GM23248 (cell line): ENCODE data around the gene ITGB1BP2. TPM values are rescaled to one million over a fixed set of nuclear protein-coding genes. Genes with fewer than 3 reads are reported as not detected.
A peak's percentile ranks its signal among the peaks of the same experiment; 100 is the strongest.
"Not testable (repeated sequence)": the region's sequence is repeated elsewhere in the genome, so short reads cannot be mapped to it uniquely, and the experiment has no call there.

Experiments
- DNase-seq: peaks from one replicate; pipeline ENCODE4 v3.0.0-alpha.2; 2015
- H2AFZ ChIP-seq: fragments of 200-600 bp; sonication (generic); 2 replicates; pipeline ENCODE4 v1.6.1; 2016; ENCODE audit warnings: antibody characterized with exemption
- H3F3A ChIP-seq: fragments of 200-600 bp; sonication (generic); 2 replicates; pipeline ENCODE4 v1.6.1; 2016; ENCODE audit warnings: mild to moderate bottlenecking, antibody characterized with exemption, mixed run types; ENCODE audit not compliant: insufficient read depth
- H3K27ac ChIP-seq: fragments of 200-600 bp; sonication (generic); 2 replicates; pipeline ENCODE4 v1.5.1; 2016; ENCODE audit warnings: mild to moderate bottlenecking
- H3K27me3 ChIP-seq: fragments of 200-600 bp; sonication (generic); replicated peaks from 2 replicates; pipeline ENCODE4 v1.6.1; 2016; ENCODE audit warnings: mild to moderate bottlenecking; ENCODE audit not compliant: insufficient read depth
- H3K36me3 ChIP-seq: fragments of 200-600 bp; sonication (generic); 2 replicates; pipeline ENCODE4 v1.6.1; 2016; ENCODE audit warnings: low read depth, mild to moderate bottlenecking
- H3K4me1 ChIP-seq: fragments of 200-600 bp; sonication (generic); 2 replicates; pipeline ENCODE4 v1.6.1; 2016; ENCODE audit warnings: mild to moderate bottlenecking; ENCODE audit not compliant: insufficient read depth
- H3K4me2 ChIP-seq: fragments of 200-600 bp; sonication (generic); one replicate; pipeline ENCODE4 v1.6.1; 2016; ENCODE audit warnings: mild to moderate bottlenecking; ENCODE audit not compliant: unreplicated experiment
- H3K4me3 ChIP-seq: fragments of 200-600 bp; sonication (generic); 2 replicates; pipeline ENCODE4 v1.5.1; 2016; ENCODE audit warnings: mild to moderate bottlenecking
- H3K79me2 ChIP-seq: fragments of 200-600 bp; sonication (generic); 2 replicates; pipeline ENCODE4 v1.6.1; 2016; ENCODE audit warnings: mild to moderate bottlenecking; ENCODE audit not compliant: insufficient read depth
- H3K9ac ChIP-seq: fragments of 200-600 bp; sonication (generic); 2 replicates; pipeline ENCODE4 v1.6.1; 2016; ENCODE audit warnings: mild to moderate bottlenecking
- H3K9me2 ChIP-seq: fragments of 200-600 bp; sonication (generic); 2 replicates; pipeline ENCODE4 v1.6.1; 2016; ENCODE audit warnings: mixed run types, mild to moderate bottlenecking, moderate library complexity; ENCODE audit not compliant: insufficient read depth
- H3K9me3 ChIP-seq: fragments of 200-600 bp; sonication (generic); one replicate; pipeline ENCODE4 v1.6.1; 2017; ENCODE audit warnings: low read depth
- H4K20me1 ChIP-seq: fragments of 200-600 bp; sonication (generic); 2 replicates; pipeline ENCODE4 v1.6.0; 2016; ENCODE audit not compliant: insufficient read depth
- EZH2 ChIP-seq: fragments of 200-600 bp; sonication (generic); IDR thresholded peaks from 2 replicates; pipeline ENCODE4 v1.6.1; 2018; ENCODE audit warnings: antibody characterized with exemption, mild to moderate bottlenecking; ENCODE audit not compliant: insufficient read depth, poor library complexity, severe bottlenecking
- EZH2phosphoT487 ChIP-seq: fragments of 200-600 bp; sonication (generic); IDR thresholded peaks from 2 replicates; pipeline ENCODE4 v1.6.1; 2018; ENCODE audit warnings: antibody characterized with exemption, moderate library complexity, mild to moderate bottlenecking, low read depth; ENCODE audit not compliant: insufficient read depth
- WGBS, 2 experiments: methylation state at CpG; one replicate each; pipeline ENCODE4 v1.1.6; 2015 to 2017; ENCODE audit warnings: low lambda C conversion rate in 2 of 2, low coverage in 1 of 2; ENCODE audit errors: missing lambda C conversion rate in 2 of 2; 5-methylcytosine and 5-hydroxymethylcytosine counted together
- in situ Hi-C: fragments of 300-500 bp; cut with MboI; formaldehyde crosslinking; loops from 2 replicates; pipeline ENCODE4 v1.15.0; 2020
- polyA plus RNA-seq: library from polyadenylated mRNA; unstranded; fragments of >200 nt; fragmentation: Nextera tagmentation; extraction: Ambion mirVana; gene quantifications from 2 replicates; pipeline ENCODE4 v1.2.1, GENCODE V29; 2016
- total RNA-seq: library from RNA; depleted of rRNA; stranded (reverse); fragments of >200 nt; shearing (Covaris generic); gene quantifications from 2 replicates; pipeline ENCODE4 v1.2.3, GENCODE V29; 2014

ITGB1BP2 gene
- total and polyA plus RNA-seq, 2 experiments from 2014 or later: 0.22 TPM; not detected in 1

GRCh38 chrX:71302461-71303213, 1.1 kb downstream of the ITGB1BP2 start:
- H3F3A ChIP-seq: 0 out of 2 replicates have a peak, but pooled peaks cover 7% of the 10 kb centered on the region
- H3K4me3 ChIP-seq: no peak overlapping the region
- 39 to 40% methylated on average over 5 of the region's 5 CpGs for WGBS, 2 experiments
- H3K36me3 ChIP-seq: peaks cover 6% of the 10 kb centered on the region; the same call in 1 of the 2 replicates
- no peak overlapping the region for H2AFZ ChIP-seq
- DNase-seq: no peak
- no peaks in the 10 kb centered on the region for H3K79me2 ChIP-seq
- H3K9me3 ChIP-seq: no peaks in the 10 kb centered on the region
- in situ Hi-C loops: no loop called here
- H4K20me1 ChIP-seq: no peaks in the 10 kb centered on the region
- H3K9ac ChIP-seq: no peak overlapping the region
- TF ChIP-seq EZH2phosphoT487: no peak
- TF ChIP-seq EZH2: no peak
- no peak overlapping the region for H3K27ac ChIP-seq
- 0 out of 2 replicates have a peak, but pooled peaks cover 5% of the 10 kb centered on the region for H3K4me1 ChIP-seq
- no peak overlapping the region for H3K4me2 ChIP-seq
- no peaks in the 10 kb centered on the region for H3K27me3 ChIP-seq
- H3K9me2 ChIP-seq: no peaks in the 10 kb centered on the region

DNA sequence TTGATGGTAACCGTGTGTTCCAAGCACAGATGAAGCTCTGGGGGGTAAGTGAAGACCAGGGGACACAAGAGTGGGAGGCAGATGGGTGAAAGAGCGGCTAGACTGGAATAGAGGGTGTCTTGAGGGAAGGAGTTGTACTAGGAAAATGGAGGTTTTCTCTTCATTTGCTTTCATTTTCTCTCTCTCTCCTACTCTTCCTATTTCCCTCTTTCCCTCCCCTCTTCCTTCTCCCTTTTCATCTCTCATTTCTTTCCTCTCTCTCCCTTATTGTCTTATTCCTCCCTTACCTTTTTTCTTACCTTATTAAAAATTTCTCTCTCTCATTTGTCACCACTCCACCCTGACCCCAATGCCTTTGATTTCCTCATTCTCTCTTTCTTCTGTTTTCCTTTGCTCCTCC, 3.0 kb downstream of the ITGB1BP2 start:
- Histone ChIP-seq H3K9me2 (no peaks in the 10 kb centered on the region), H3F3A (0 out of 2 replicates have a peak, but pooled peaks cover 7% of the 10 kb centered on the region), H2AFZ (no peak overlapping the region), H3K9ac (no peak overlapping the region), H3K9me3 (no peaks in the 10 kb centered on the region), H4K20me1 (no peaks in the 10 kb centered on the region), H3K79me2 (no peaks in the 10 kb centered on the region), H3K4me3 (no peak overlapping the region), H3K4me1 (0 out of 2 replicates have a peak, but pooled peaks cover 5% of the 10 kb centered on the region), H3K36me3 (no peaks in the 10 kb centered on the region; the same call in 1 of the 2 replicates), H3K27ac (no peak overlapping the region), H3K27me3 (no peaks in the 10 kb centered on the region), H3K4me2 (no peak overlapping the region)
- no peak for DNase-seq
- 56 to 63% methylated on average over 2 of the region's 2 CpGs for WGBS, 2 experiments
- no peak for TF ChIP-seq EZH2phosphoT487
- TF ChIP-seq EZH2: no peak
- in situ Hi-C loops: no loop called here

- no peak for TF ChIP-seq EZH2phosphoT487
- TF ChIP-seq EZH2: no peak
- Histone ChIP-seq H3K9ac (no peak overlapping the region), H3K27me3 (no peaks in the 10 kb centered on the region), H3K4me3 (no peak overlapping the region), H3K4me1 (peaks cover 13% of the 10 kb centered on the region), H3K36me3 (no peaks in the 10 kb centered on the region), H3K9me2 (no peaks in the 10 kb centered on the region), H3F3A (peaks cover 18% of the 10 kb centered on the region; the same call in 1 of the 2 replicates), H3K4me2 (no peak overlapping the region), H2AFZ (no peak overlapping the region), H3K27ac (peak overlapping the region; percentile 64), H3K9me3 (no peaks in the 10 kb centered on the region), H4K20me1 (no peaks in the 10 kb centered on the region), H3K79me2 (no peaks in the 10 kb centered on the region)
- 83 to 85% methylated on average over 7 of the region's 7 CpGs for WGBS, 2 experiments
- in situ Hi-C loops: no loop called here
- DNase-seq: peak; percentile 71
Measured at GRCh38 chrX:71315917-71316316, 14.4 kb downstream of the ITGB1BP2 start.

DNA sequence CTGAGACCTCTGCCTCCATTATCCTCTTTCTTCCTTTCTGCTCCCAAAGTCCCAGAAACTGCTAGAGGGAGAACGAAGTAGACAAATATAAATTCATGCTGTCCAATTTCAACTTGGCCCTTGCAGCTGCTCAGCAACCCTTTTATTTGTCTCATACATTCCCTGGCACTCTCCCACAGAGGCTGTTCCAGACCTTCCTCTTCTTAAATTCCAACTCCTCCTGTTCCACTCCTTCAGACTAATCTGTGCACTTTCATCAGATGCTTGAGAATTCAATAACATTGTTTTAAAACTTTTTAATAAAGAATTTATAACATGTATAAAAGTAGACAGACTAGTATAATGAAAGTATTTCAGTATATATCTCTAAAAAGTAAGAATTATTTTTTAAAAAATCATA, 15.4 kb downstream of the ITGB1BP2 start:
- H3K4me1 ChIP-seq: peaks cover 13% of the 10 kb centered on the region
- H3K4me3 ChIP-seq, H3K4me2 ChIP-seq, H4K20me1 ChIP-seq, DNase-seq, H3K79me2 ChIP-seq, H3K9ac ChIP-seq, H2AFZ ChIP-seq, H3K36me3 ChIP-seq, H3K9me3 ChIP-seq, H3K27me3 ChIP-seq, H3K9me2 ChIP-seq, in situ Hi-C loops: not testable (repeated sequence)
- H3F3A ChIP-seq: peaks cover 18% of the 10 kb centered on the region; the same call in 1 of the 2 replicates
- H3K27ac ChIP-seq: peak overlapping the region; percentile 56; the same call in 1 of the 2 replicates
- no CpG with 5 or more reads among the region's 1 CpG for WGBS, 2 experiments
